ENCODE results near the gene TENT4B.

TENT4B gene

GRCh38 chr16:50201787-50202186 is 48.7 kb downstream of the TENT4B start:
- no CpG with 5 or more reads among the region's 3 CpGs for WGBS (ENCODE audit: extremely low coverage, insufficient coverage, insufficient read length)
- no peak overlapping the region for H3K4me2 ChIP-seq (ENCODE audit: low read length)

GRCh38 chr16:50202926-50203624 is 50.0 kb downstream of the TENT4B start:
- H3K14ac ChIP-seq (ENCODE audit: low read length), result no peak overlapping the region
- no peak overlapping the region for H4K8ac ChIP-seq (ENCODE audit: low read depth, low read length)
- H2AFZ ChIP-seq (ENCODE audit: insufficient read depth, low read length, poor library complexity), result no peak overlapping the region
- H3K4me2 ChIP-seq (ENCODE audit: low read length), result no peak overlapping the region
- no CpG with 5 or more reads among the region's 5 CpGs for WGBS (ENCODE audit: extremely low coverage, insufficient coverage, insufficient read length)
- no peak overlapping the region for H2BK120ac ChIP-seq (ENCODE audit: insufficient read depth, low read length, poor library complexity)
- no peak overlapping the region for H2BK12ac ChIP-seq (ENCODE audit: low read length)
- no peak overlapping the region for H3K9ac ChIP-seq (ENCODE audit: low read length)
- no peaks in the 10 kb centered on the region for H3K27me3 ChIP-seq (ENCODE audit: insufficient read depth, low read length)
- peaks cover 7 to 10% of the 10 kb centered on the region in 2 experiments for H3K4me1 ChIP-seq (ENCODE audit: control insufficient read depth in 1 of 2, insufficient read depth in 2 of 2, low read length in 2 of 2)
- peaks cover 2% of the 10 kb centered on the region for H3K9me3 ChIP-seq (ENCODE audit: insufficient read depth, low read depth, low read length)
- no peak overlapping the region for H4K12ac ChIP-seq (ENCODE audit: low read depth, low read length)
- no peak overlapping the region for H3K4me3 ChIP-seq (ENCODE audit: low read depth, low read length)
- H3K23ac ChIP-seq (ENCODE audit: low read length), result no peak overlapping the region
- peak; percentile 76 to 95 for DNase-seq
- no peak overlapping the region for H2BK5ac ChIP-seq (ENCODE audit: low read depth, low read length, poor library complexity)
- H4K91ac ChIP-seq (ENCODE audit: low read depth, low read length), result no peak overlapping the region
- H3K18ac ChIP-seq (ENCODE audit: low read length), result no peak overlapping the region
- H3K79me2 ChIP-seq (ENCODE audit: control insufficient read depth, insufficient read depth, low read length, poor library complexity), result peaks cover 2% of the 10 kb centered on the region
- no peak overlapping the region for H3K4ac ChIP-seq (ENCODE audit: low read depth, low read length)
- H2AK5ac ChIP-seq (ENCODE audit: low read length), result no peak overlapping the region
- peaks cover 4% of the 10 kb centered on the region for H3K79me1 ChIP-seq (ENCODE audit: low read length)
- no peaks in the 10 kb centered on the region for H3K36me3 ChIP-seq (ENCODE audit: control insufficient read depth in 1 of 2, insufficient read depth in 2 of 2, low read length in 2 of 2)
- peak overlapping the region; percentile 81 for H3K27ac ChIP-seq (ENCODE audit: low read depth, low read length)

More at GRCh38 chr16:50201787-50202186, 48.7 kb downstream of the TENT4B start:
- no peak overlapping the region for H3K14ac ChIP-seq (ENCODE audit: low read length)
- H3K4me3 ChIP-seq (ENCODE audit: low read depth, low read length), result no peak overlapping the region
- no peak overlapping the region for H2AFZ ChIP-seq (ENCODE audit: insufficient read depth, low read length, poor library complexity)
- H3K36me3 ChIP-seq (ENCODE audit: control insufficient read depth in 1 of 2, insufficient read depth in 2 of 2, low read length in 2 of 2), result no peaks in the 10 kb centered on the region
- no peaks in the 10 kb centered on the region for H3K27me3 ChIP-seq (ENCODE audit: insufficient read depth, low read length)
- H3K79me1 ChIP-seq (ENCODE audit: low read length), result peaks cover 4% of the 10 kb centered on the region
- peaks cover 7 to 10% of the 10 kb centered on the region in 2 experiments for H3K4me1 ChIP-seq (ENCODE audit: control insufficient read depth in 1 of 2, insufficient read depth in 2 of 2, low read length in 2 of 2)
- H3K4ac ChIP-seq (ENCODE audit: low read depth, low read length), result no peak overlapping the region
- H4K8ac ChIP-seq (ENCODE audit: low read depth, low read length), result no peak overlapping the region
- no peak overlapping the region for H3K18ac ChIP-seq (ENCODE audit: low read length)
- H3K9me3 ChIP-seq (ENCODE audit: insufficient read depth, low read depth, low read length), result peaks cover 2% of the 10 kb centered on the region
- no peak overlapping the region for H3K9ac ChIP-seq (ENCODE audit: low read length)
- no peak overlapping the region for H2AK5ac ChIP-seq (ENCODE audit: low read length)
- H3K79me2 ChIP-seq (ENCODE audit: control insufficient read depth, insufficient read depth, low read length, poor library complexity), result peaks cover 2% of the 10 kb centered on the region
- no peak overlapping the region for H2BK12ac ChIP-seq (ENCODE audit: low read length)
- DNase-seq, result no peak
- H4K91ac ChIP-seq (ENCODE audit: low read depth, low read length), result no peak overlapping the region
- H2BK120ac ChIP-seq (ENCODE audit: insufficient read depth, low read length, poor library complexity), result no peak overlapping the region
- H2BK5ac ChIP-seq (ENCODE audit: low read depth, low read length, poor library complexity), result no peak overlapping the region
- H3K23ac ChIP-seq (ENCODE audit: low read length), result no peak overlapping the region
- H3K27ac ChIP-seq (ENCODE audit: low read depth, low read length), result no peak overlapping the region
- no peak overlapping the region for H4K12ac ChIP-seq (ENCODE audit: low read depth, low read length)

GRCh38 chr16:50203681-50204080 is 50.6 kb downstream of the TENT4B start:
- Histone ChIP-seq H2AFZ (ENCODE audit: insufficient read depth, low read length, poor library complexity) (no peak overlapping the region), H2BK5ac (ENCODE audit: low read depth, low read length, poor library complexity) (peak overlapping the region; percentile 34), H3K27me3 (ENCODE audit: insufficient read depth, low read length) (no peaks in the 10 kb centered on the region), H3K36me3 (ENCODE audit: control insufficient read depth in 1 of 2, insufficient read depth in 2 of 2, low read length in 2 of 2) (no peaks in the 10 kb centered on the region), H3K4ac (ENCODE audit: low read depth, low read length) (peak overlapping the region; percentile 13), H4K8ac (ENCODE audit: low read depth, low read length) (no peak overlapping the region), H3K4me3 (ENCODE audit: low read depth, low read length) (no peak overlapping the region), H3K79me1 (ENCODE audit: low read length) (peaks cover 4% of the 10 kb centered on the region), H2AK5ac (ENCODE audit: low read length) (peak overlapping the region; percentile 2), H3K18ac (ENCODE audit: low read length) (peak overlapping the region; percentile 38), H4K91ac (ENCODE audit: low read depth, low read length) (peak overlapping the region; percentile 41), H2BK12ac (ENCODE audit: low read length) (peak overlapping the region; percentile 87), H3K27ac (ENCODE audit: low read depth, low read length) (peak overlapping the region; percentile 63), H3K4me2 (ENCODE audit: low read length) (no peak overlapping the region), H3K23ac (ENCODE audit: low read length) (no peak overlapping the region), H3K4me1 (ENCODE audit: control insufficient read depth in 1 of 2, insufficient read depth in 2 of 2, low read length in 2 of 2) (peaks cover 7 to 12% of the 10 kb centered on the region in 2 experiments), H2BK120ac (ENCODE audit: insufficient read depth, low read length, poor library complexity) (peak overlapping the region; percentile 28), H3K9ac (ENCODE audit: low read length) (no peak overlapping the region), H3K9me3 (ENCODE audit: insufficient read depth, low read depth, low read length) (peaks cover 2% of the 10 kb centered on the region), H4K12ac (ENCODE audit: low read depth, low read length) (no peak overlapping the region), H3K79me2 (ENCODE audit: control insufficient read depth, insufficient read depth, low read length, poor library complexity) (peaks cover 2% of the 10 kb centered on the region), H3K14ac (ENCODE audit: low read length) (peak overlapping the region; percentile 30)
- WGBS (ENCODE audit: extremely low coverage, insufficient coverage, insufficient read length), result no CpG with 5 or more reads among the region's 6 CpGs
- DNase-seq, result no peak

GRCh38 chr16:50204453-50205108 is 51.5 kb downstream of the TENT4B start:
- H3K4me1 ChIP-seq (ENCODE audit: control insufficient read depth in 1 of 2, insufficient read depth in 2 of 2, low read length in 2 of 2), result peaks cover 7 to 12% of the 10 kb centered on the region in 2 experiments
- no peak overlapping the region for H2BK12ac ChIP-seq (ENCODE audit: low read length)
- no CpG with 5 or more reads among the region's 6 CpGs for WGBS (ENCODE audit: extremely low coverage, insufficient coverage, insufficient read length)
- H3K27me3 ChIP-seq (ENCODE audit: insufficient read depth, low read length), result no peaks in the 10 kb centered on the region
- H2AFZ ChIP-seq (ENCODE audit: insufficient read depth, low read length, poor library complexity), result no peak overlapping the region
- H4K91ac ChIP-seq (ENCODE audit: low read depth, low read length), result no peak overlapping the region
- H3K9ac ChIP-seq (ENCODE audit: low read length), result no peak overlapping the region
- no peak overlapping the region for H2BK120ac ChIP-seq (ENCODE audit: insufficient read depth, low read length, poor library complexity)
- no peak overlapping the region for H2AK5ac ChIP-seq (ENCODE audit: low read length)
- peaks cover 2% of the 10 kb centered on the region for H3K79me2 ChIP-seq (ENCODE audit: control insufficient read depth, insufficient read depth, low read length, poor library complexity)
- H3K4me2 ChIP-seq (ENCODE audit: low read length), result no peak overlapping the region
- no peak overlapping the region for H3K4me3 ChIP-seq (ENCODE audit: low read depth, low read length)
- H3K79me1 ChIP-seq (ENCODE audit: low read length), result peaks cover 4% of the 10 kb centered on the region
- H3K23ac ChIP-seq (ENCODE audit: low read length), result no peak overlapping the region
- H3K18ac ChIP-seq (ENCODE audit: low read length), result no peak overlapping the region
- H4K8ac ChIP-seq (ENCODE audit: low read depth, low read length), result no peak overlapping the region
- no peak overlapping the region for H3K14ac ChIP-seq (ENCODE audit: low read length)
- no peaks in the 10 kb centered on the region for H3K36me3 ChIP-seq (ENCODE audit: control insufficient read depth in 1 of 2, insufficient read depth in 2 of 2, low read length in 2 of 2)
- DNase-seq, result peak; percentile 30 to 36
- no peak overlapping the region for H3K4ac ChIP-seq (ENCODE audit: low read depth, low read length)
- H2BK5ac ChIP-seq (ENCODE audit: low read depth, low read length, poor library complexity), result no peak overlapping the region
- no peak overlapping the region for H3K27ac ChIP-seq (ENCODE audit: low read depth, low read length)
- no peak overlapping the region for H4K12ac ChIP-seq (ENCODE audit: low read depth, low read length)
- no peaks in the 10 kb centered on the region for H3K9me3 ChIP-seq (ENCODE audit: insufficient read depth, low read depth, low read length)
